ENCODE results near the gene PCDHA11.

Gene PCDHA11

DNA sequence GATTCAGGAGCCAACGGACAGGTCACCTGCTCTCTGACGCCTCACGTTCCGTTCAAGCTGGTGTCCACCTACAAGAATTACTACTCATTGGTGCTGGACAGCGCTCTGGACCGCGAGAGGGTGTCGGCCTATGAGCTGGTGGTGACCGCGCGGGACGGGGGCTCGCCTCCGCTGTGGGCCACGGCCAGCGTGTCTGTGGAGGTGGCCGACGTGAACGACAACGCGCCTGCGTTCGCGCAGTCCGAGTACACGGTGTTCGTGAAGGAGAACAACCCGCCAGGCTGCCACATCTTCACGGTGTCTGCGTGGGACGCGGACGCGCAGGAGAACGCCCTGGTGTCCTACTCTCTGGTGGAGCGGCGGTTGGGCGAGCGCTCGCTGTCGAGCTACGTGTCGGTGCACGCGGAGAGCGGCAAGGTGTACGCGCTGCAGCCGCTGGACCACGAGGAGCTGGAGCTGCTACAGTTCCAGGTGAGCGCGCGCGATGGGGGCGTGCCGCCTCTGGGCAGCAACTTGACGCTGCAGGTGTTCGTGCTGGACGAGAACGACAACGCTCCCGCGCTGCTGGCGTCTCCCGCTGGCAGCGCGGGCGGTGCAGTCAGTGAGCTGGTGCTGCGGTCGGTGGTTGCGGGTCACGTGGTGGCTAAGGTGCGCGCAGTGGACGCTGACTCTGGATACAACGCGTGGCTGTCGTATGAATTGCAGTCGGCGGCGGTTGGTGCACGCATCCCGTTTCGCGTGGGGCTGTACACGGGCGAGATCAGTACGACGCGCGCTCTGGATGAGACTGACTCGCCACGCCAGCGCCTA is 11.4 kb upstream of the PCDHA11 start:
- H3K36me3 ChIP-seq (replicated peaks) = no peaks in the 10 kb centered on the region
- in situ Hi-C loops (cut with HindIII; ENCODE audit: low pct_ligation_motif_present, low sequenced_read_pairs) = no loop called here
- TF ChIP-seq, protein P1, sequence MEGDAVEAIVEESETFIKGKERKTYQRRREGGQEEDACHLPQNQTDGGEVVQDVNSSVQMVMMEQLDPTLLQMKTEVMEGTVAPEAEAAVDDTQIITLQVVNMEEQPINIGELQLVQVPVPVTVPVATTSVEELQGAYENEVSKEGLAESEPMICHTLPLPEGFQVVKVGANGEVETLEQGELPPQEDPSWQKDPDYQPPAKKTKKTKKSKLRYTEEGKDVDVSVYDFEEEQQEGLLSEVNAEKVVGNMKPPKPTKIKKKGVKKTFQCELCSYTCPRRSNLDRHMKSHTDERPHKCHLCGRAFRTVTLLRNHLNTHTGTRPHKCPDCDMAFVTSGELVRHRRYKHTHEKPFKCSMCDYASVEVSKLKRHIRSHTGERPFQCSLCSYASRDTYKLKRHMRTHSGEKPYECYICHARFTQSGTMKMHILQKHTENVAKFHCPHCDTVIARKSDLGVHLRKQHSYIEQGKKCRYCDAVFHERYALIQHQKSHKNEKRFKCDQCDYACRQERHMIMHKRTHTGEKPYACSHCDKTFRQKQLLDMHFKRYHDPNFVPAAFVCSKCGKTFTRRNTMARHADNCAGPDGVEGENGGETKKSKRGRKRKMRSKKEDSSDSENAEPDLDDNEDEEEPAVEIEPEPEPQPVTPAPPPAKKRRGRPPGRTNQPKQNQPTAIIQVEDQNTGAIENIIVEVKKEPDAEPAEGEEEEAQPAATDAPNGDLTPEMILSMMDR (IDR thresholded peaks at IDR 0.05; ENCODE audit: low read depth, low read length, missing control alignments) = no peak
- no peak overlapping the region for H3K4me3 ChIP-seq (ENCODE audit: low read depth, low read length)
- no peak for DNase-seq
- H3K27ac ChIP-seq = no peak overlapping the region
- no peaks in the 10 kb centered on the region for H3K27me3 ChIP-seq (replicated peaks)

DNA sequence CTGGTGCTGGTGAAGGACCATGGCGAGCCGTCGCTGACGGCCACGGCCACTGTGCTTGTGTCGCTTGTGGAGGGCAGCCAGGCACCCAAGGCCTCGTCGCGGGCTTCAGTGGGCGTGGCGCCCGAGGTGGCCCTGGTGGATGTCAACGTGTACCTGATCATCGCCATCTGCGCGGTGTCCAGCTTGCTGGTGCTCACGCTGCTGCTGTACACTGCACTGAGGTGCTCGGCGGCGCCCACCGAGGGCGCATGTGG is 10.8 kb upstream of the PCDHA11 start:
- in situ Hi-C loops (cut with HindIII; ENCODE audit: low pct_ligation_motif_present, low sequenced_read_pairs) = no loop called here
- H3K36me3 ChIP-seq (replicated peaks) = no peaks in the 10 kb centered on the region
- H3K4me3 ChIP-seq (ENCODE audit: low read depth, low read length) = no peak overlapping the region
- H3K27ac ChIP-seq = no peak overlapping the region
- H3K27me3 ChIP-seq (replicated peaks) = no peaks in the 10 kb centered on the region
- TF ChIP-seq, protein P1 (IDR thresholded peaks at IDR 0.05; ENCODE audit: low read depth, low read length, missing control alignments) = no peak
- no peak for DNase-seq

GRCh38 chr5:140862441-140863295 is 6.1 kb upstream of the PCDHA11 start:
- TF ChIP-seq, protein P1 (IDR thresholded peaks at IDR 0.05; ENCODE audit: low read depth, low read length, missing control alignments) = no peak
- Histone ChIP-seq H3K27ac (no peak overlapping the region), H3K4me3 (ENCODE audit: low read depth, low read length) (no peak overlapping the region), H3K27me3 (replicated peaks) (no peaks in the 10 kb centered on the region), H3K36me3 (replicated peaks) (no peaks in the 10 kb centered on the region)
- DNase-seq = no peak
- in situ Hi-C loops (cut with HindIII; ENCODE audit: low pct_ligation_motif_present, low sequenced_read_pairs) = no loop called here

GRCh38 chr5:140869555-140869886 is 764 bp downstream of the PCDHA11 start:
- Histone ChIP-seq H3K27me3 (replicated peaks) (no peaks in the 10 kb centered on the region), H3K4me3 (ENCODE audit: low read depth, low read length) (no peak overlapping the region), H3K36me3 (replicated peaks) (no peaks in the 10 kb centered on the region), H3K27ac (no peak overlapping the region)
- TF ChIP-seq, protein P1 (IDR thresholded peaks at IDR 0.05; ENCODE audit: low read depth, low read length, missing control alignments) = no peak
- no peak for DNase-seq
- in situ Hi-C loops (cut with HindIII; ENCODE audit: low pct_ligation_motif_present, low sequenced_read_pairs) = no loop called here

DNA sequence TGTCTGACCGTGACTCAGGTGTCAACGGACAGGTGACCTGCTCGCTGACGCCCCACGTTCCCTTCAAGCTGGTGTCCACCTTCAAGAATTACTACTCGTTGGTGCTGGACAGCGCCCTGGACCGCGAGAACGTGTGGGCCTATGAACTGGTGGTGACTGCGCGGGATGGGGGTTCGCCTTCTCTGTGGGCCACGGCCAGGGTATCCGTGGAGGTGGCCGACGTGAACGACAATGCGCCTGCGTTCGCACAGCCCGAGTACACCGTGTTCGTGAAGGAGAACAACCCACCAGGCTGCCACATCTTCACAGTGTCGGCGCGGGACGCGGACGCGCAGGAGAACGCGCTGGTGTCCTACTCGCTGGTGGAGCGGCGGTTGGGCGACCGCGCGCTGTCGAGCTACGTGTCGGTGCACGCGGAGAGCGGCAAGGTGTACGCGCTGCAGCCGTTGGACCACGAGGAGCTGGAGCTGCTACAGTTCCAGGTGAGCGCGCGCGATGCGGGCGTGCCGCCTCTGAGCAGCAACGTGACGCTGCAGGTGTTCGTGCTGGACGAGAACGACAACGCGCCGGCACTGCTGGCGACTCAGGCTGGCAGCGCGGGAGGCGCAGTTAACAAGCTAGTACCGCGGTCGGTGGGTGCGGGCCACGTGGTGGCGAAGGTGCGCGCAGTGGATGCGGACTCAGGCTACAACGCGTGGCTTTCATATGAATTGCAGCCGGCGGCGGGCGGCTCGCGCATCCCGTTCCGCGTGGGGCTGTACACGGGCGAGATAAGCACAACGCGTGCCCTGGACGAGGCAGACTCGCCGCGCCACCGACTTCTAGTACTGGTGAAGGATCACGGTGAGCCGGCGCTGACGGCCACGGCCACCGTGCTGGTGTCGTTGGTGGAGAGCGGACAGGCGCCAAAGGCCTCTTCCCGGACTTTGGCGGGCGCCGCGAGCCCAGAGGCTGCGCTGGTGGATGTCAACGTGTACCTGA is 1.8 kb downstream of the PCDHA11 start:
- in situ Hi-C loops (cut with HindIII; ENCODE audit: low pct_ligation_motif_present, low sequenced_read_pairs) = no loop called here
- no peak overlapping the region for H3K4me3 ChIP-seq (ENCODE audit: low read depth, low read length)
- H3K36me3 ChIP-seq (replicated peaks) = no peaks in the 10 kb centered on the region
- no peaks in the 10 kb centered on the region for H3K27me3 ChIP-seq (replicated peaks)
- H3K27ac ChIP-seq = no peak overlapping the region
- TF ChIP-seq, protein P1 (IDR thresholded peaks at IDR 0.05; ENCODE audit: low read depth, low read length, missing control alignments) = no peak
- no peak for DNase-seq

All from brain microvascular endothelial cell (primary cell).